Measurements from ENCODE around the gene ZNF217. TPM values are rescaled to one million over a fixed set of nuclear protein-coding genes. Genes with fewer than 3 reads are reported as not detected.
"Not testable (repeated sequence)": the region's sequence is repeated elsewhere in the genome, so short reads cannot be mapped to it uniquely, and the experiment has no call there.

ZNF217 gene
- total and polyA plus RNA-seq, 2 donors (not counting 1 experiment from before 2014, with no cell fraction given) = 14.5 to 22.0 TPM

DNA sequence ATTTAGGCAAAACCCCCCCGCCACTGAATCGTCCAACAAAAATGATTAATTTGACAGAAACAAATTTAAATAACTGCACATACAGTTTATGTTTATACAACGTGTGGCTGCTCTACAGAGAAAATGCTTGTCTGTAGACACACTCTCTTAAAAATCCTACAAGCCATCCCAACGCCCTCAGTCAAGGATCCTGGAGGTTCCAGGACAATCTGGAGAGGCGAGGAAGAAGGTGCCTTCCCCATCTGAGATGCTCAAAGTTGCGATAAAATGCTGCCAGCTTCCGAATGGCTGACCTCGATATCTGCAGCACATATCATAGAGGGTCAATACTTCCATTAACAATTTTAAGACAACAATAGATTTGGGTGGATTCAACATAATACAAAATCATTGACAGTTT, 25.3 kb downstream of the ZNF217 start:
- Histone ChIP-seq H4K20me1 (ENCODE audit: control insufficient read depth, extremely low read depth, insufficient read depth, low read length) (no peaks in the 10 kb centered on the region), H3K9ac (ENCODE audit: insufficient read depth, low read length) (no peak overlapping the region)
- TF ChIP-seq, protein P1, sequence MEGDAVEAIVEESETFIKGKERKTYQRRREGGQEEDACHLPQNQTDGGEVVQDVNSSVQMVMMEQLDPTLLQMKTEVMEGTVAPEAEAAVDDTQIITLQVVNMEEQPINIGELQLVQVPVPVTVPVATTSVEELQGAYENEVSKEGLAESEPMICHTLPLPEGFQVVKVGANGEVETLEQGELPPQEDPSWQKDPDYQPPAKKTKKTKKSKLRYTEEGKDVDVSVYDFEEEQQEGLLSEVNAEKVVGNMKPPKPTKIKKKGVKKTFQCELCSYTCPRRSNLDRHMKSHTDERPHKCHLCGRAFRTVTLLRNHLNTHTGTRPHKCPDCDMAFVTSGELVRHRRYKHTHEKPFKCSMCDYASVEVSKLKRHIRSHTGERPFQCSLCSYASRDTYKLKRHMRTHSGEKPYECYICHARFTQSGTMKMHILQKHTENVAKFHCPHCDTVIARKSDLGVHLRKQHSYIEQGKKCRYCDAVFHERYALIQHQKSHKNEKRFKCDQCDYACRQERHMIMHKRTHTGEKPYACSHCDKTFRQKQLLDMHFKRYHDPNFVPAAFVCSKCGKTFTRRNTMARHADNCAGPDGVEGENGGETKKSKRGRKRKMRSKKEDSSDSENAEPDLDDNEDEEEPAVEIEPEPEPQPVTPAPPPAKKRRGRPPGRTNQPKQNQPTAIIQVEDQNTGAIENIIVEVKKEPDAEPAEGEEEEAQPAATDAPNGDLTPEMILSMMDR (conservative IDR thresholded peaks at IDR 0.05 in 1 of 2, IDR thresholded peaks at IDR 0.05 in 1 of 2; ENCODE audit: low read depth in 1 of 2, low read length in 2 of 2) = no peak
- TF ChIP-seq EZH2 (IDR thresholded peaks at IDR 0.05; ENCODE audit: low read length, missing control alignments) = no peak

DNA sequence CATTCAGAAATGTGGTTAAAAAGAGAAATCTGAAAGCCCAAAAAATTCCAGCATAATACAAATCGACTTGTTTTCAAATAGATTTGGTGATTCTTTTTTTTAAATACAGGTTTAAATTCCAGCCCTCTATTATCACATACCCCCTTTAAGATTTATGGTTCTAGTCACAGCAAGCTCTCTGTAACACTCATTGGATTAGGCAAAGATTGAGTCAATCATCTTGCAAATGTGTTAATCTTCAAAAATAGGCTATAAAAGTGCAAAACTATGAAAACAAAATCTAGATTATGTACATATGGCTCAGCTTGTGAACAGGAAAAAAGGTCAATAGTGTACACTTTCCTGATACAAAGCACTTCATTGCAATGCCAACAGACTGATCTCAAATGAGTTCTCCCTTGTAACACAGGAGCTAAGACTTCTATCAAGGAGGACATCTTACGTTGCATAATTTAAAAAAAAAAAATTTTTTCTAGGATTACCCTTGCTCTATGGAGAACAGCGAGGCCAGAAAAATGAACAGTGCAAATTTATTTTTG, 26.2 kb downstream of the ZNF217 start:
- Histone ChIP-seq H3K4me3 (replicated peaks in 1 of 4; ENCODE audit: control extremely low read depth in 1 of 4, insufficient read depth in 1 of 4, low read depth in 3 of 4, low read length in 4 of 4) (no peak overlapping the region), H3K4me2 (ENCODE audit: extremely low read depth, insufficient read depth, low read length) (no peak overlapping the region), H3K4me1 (ENCODE audit: control insufficient read depth, extremely low read depth, insufficient read depth, low read length) (no peaks in the 10 kb centered on the region), H3K27me3 (ENCODE audit: control insufficient read depth, insufficient read depth, low read length) (no peaks in the 10 kb centered on the region), H2AFZ (ENCODE audit: low read length) (no peak overlapping the region), H3K36me3 (ENCODE audit: control insufficient read depth, insufficient read depth, low read length) (peaks cover 14% of the 10 kb centered on the region), H3K27ac (ENCODE audit: insufficient read depth, low read length) (no peak overlapping the region), H3K79me2 (ENCODE audit: control insufficient read depth, insufficient read depth, low read length) (peaks cover 34% of the 10 kb centered on the region), H4K20me1 (ENCODE audit: control insufficient read depth, extremely low read depth, insufficient read depth, low read length) (no peaks in the 10 kb centered on the region), H3K9me3 (ENCODE audit: control insufficient read depth, insufficient read depth, low read depth, low read length) (no peaks in the 10 kb centered on the region), H3K9ac (ENCODE audit: insufficient read depth, low read length) (no peak overlapping the region)
- TF ChIP-seq, protein P1 (conservative IDR thresholded peaks at IDR 0.05 in 1 of 2, IDR thresholded peaks at IDR 0.05 in 1 of 2; ENCODE audit: low read depth in 1 of 2, low read length in 2 of 2) = no peak
- no peak for TF ChIP-seq EZH2 (IDR thresholded peaks at IDR 0.05; ENCODE audit: low read length, missing control alignments)
- no peak for DNase-seq (ENCODE audit: low read depth in 2 of 2)

More for the DNA sequence above, 25.3 kb downstream of the ZNF217 start:
- Histone ChIP-seq H3K27me3 (ENCODE audit: control insufficient read depth, insufficient read depth, low read length) (no peaks in the 10 kb centered on the region), H3K4me1 (ENCODE audit: control insufficient read depth, extremely low read depth, insufficient read depth, low read length) (no peaks in the 10 kb centered on the region), H3K4me2 (ENCODE audit: extremely low read depth, insufficient read depth, low read length) (no peak overlapping the region), H3K27ac (ENCODE audit: insufficient read depth, low read length) (no peak overlapping the region), H3K79me2 (ENCODE audit: control insufficient read depth, insufficient read depth, low read length) (peaks cover 43% of the 10 kb centered on the region), H3K9me3 (ENCODE audit: control insufficient read depth, insufficient read depth, low read depth, low read length) (no peaks in the 10 kb centered on the region), H3K36me3 (ENCODE audit: control insufficient read depth, insufficient read depth, low read length) (peaks cover 16% of the 10 kb centered on the region), H3K4me3 (replicated peaks in 1 of 4; ENCODE audit: control extremely low read depth in 1 of 4, insufficient read depth in 1 of 4, low read depth in 3 of 4, low read length in 4 of 4) (no peak overlapping the region), H2AFZ (ENCODE audit: low read length) (no peak overlapping the region)
- no peak for DNase-seq (ENCODE audit: low read depth in 2 of 2)

DNA sequence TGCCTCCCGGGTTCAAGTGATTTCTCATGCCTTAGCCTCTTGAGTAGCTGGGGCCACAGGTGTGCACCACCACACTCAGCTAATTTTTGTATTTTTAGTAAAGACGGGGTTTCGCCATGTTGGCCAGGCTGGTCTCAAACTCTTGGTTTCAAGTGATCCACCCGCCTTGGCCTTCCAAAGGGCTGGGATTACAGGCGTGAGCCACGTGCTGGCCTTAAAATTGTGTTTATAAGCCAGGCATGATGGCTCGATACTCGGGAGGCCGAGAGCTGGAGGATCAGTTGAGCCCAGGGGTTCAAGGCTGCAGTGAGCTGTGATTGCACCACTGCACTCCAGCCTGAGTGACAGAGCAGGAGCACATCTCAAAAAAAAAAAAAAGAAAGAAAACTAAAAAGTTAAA, 27.0 kb downstream of the ZNF217 start:
- not testable (repeated sequence) for H2AFZ ChIP-seq (ENCODE audit: low read length); H3K9ac ChIP-seq (ENCODE audit: insufficient read depth, low read length); H4K20me1 ChIP-seq (ENCODE audit: control insufficient read depth, extremely low read depth, insufficient read depth, low read length); DNase-seq (ENCODE audit: low read depth in 2 of 2); H3K4me3 ChIP-seq (replicated peaks in 1 of 4; ENCODE audit: control extremely low read depth in 1 of 4, insufficient read depth in 1 of 4, low read depth in 3 of 4, low read length in 4 of 4); H3K27me3 ChIP-seq (ENCODE audit: control insufficient read depth, insufficient read depth, low read length); H3K9me3 ChIP-seq (ENCODE audit: control insufficient read depth, insufficient read depth, low read depth, low read length); H3K4me2 ChIP-seq (ENCODE audit: extremely low read depth, insufficient read depth, low read length); H3K4me1 ChIP-seq (ENCODE audit: control insufficient read depth, extremely low read depth, insufficient read depth, low read length); H3K27ac ChIP-seq (ENCODE audit: insufficient read depth, low read length)
- peaks cover 27% of the 10 kb centered on the region for H3K79me2 ChIP-seq (ENCODE audit: control insufficient read depth, insufficient read depth, low read length)
- H3K36me3 ChIP-seq (ENCODE audit: control insufficient read depth, insufficient read depth, low read length) = peaks cover 14% of the 10 kb centered on the region

Data from fibroblast of lung (primary cell).